Kidney (tissue), 14 donors: Measurements from ENCODE around the gene TMEM181. TPM values are rescaled to one million over a fixed set of nuclear protein-coding genes. Genes with fewer than 3 reads are reported as not detected.
"Not testable (repeated sequence)": the region's sequence is repeated elsewhere in the genome, so short reads cannot be mapped to it uniquely, and the experiment has no call there.

Source experiments
- DNase-seq, 5 donors: peaks; one replicate each; pipeline ENCODE4 v3.0.0-alpha.2; 2013 to 2020
- FAIRE-seq: peaks from 2 replicates; lab custom pipeline; 2012; peaks lifted over from hg19 to GRCh38; lab: Jason Lieb, UNC
- H3K27ac ChIP-seq, 2 donors: one replicate each; pipeline ENCODE4 v1.7.0; 2013; ENCODE audit warnings: low read depth in 2 of 2, low read length in 2 of 2, inconsistent platforms in 1 of 2
- H3K27me3 ChIP-seq: one replicate; pipeline ENCODE4 v1.7.1; 2013; ENCODE audit warnings: low read length, inconsistent platforms; ENCODE audit not compliant: control insufficient read depth, insufficient read depth
- H3K36me3 ChIP-seq, 3 donors: one replicate each; pipeline versions ENCODE4 v1.7.0 to v1.7.1; 2013; ENCODE audit warnings: low read length in 3 of 3, control low read depth in 1 of 3, inconsistent platforms in 1 of 3; ENCODE audit not compliant: insufficient read depth in 3 of 3, control insufficient read depth in 2 of 3
- H3K4me1 ChIP-seq, 3 donors: one replicate each; pipeline versions ENCODE4 v1.7.0 to v1.7.1; 2013; ENCODE audit warnings: low read length in 3 of 3, inconsistent platforms in 1 of 3, low read depth in 1 of 3; ENCODE audit not compliant: control insufficient read depth in 2 of 3, insufficient read depth in 2 of 3
- H3K4me3 ChIP-seq, 3 donors: one replicate each; pipeline versions ENCODE4 v1.7.0 to v1.8.1; 2013; ENCODE audit warnings: low read length in 3 of 3, control low read depth in 1 of 3, inconsistent platforms in 1 of 3
- H3K9ac ChIP-seq, 3 donors: one replicate each; pipeline versions ENCODE4 v1.7.0 to v1.7.1; 2013; ENCODE audit warnings: low read length in 3 of 3, control low read depth in 1 of 3, inconsistent platforms in 1 of 3
- H3K9me3 ChIP-seq, 3 donors: one replicate each; pipeline versions ENCODE4 v1.7.0 to v1.7.1; 2013; ENCODE audit warnings: low read length in 3 of 3, control low read depth in 1 of 3, inconsistent platforms in 1 of 3; ENCODE audit not compliant: control insufficient read depth in 2 of 3, insufficient read depth in 1 of 3
- CTCF ChIP-seq: IDR thresholded peaks from 3 replicates; pipeline ENCODE4 v1.5.1; 2012; ENCODE audit warnings: mild to moderate bottlenecking, moderate library complexity, borderline replicate concordance; ENCODE audit not compliant: insufficient read depth; ENCODE audit errors: extremely low read depth
- intact Hi-C: fragments of 100-400 bp; cut with DNase I; formaldehyde crosslinking; loops from one replicate; pipeline ENCODE4 v1.11.1; 2022
- polyA plus RNA-seq: library from polyadenylated mRNA; stranded (reverse); fragments of 350-450 nt; fragmentation: Illumina TruSeq; extraction: RNeasy Lipid Tissue Mini Kit (QIAGEN cat#74804); gene quantifications from one replicate; pipeline ENCODE4 v1.2.3, GENCODE V29; 2014; ENCODE audit warnings: low read depth, low replicate concordance; ENCODE audit not compliant: insufficient read depth
- total RNA-seq: library from RNA; stranded (reverse); fragmentation: NEBNext Ultra II Directional; extraction: Animal tissue kit (Norgen Biotek cat#: 25700); gene quantifications from one replicate; pipeline ENCODE4 v1.2.1, GENCODE V29; 2021
- donor health status: control.
- donor health status: control.
- donor health status: control.
- donor health status: control.
- donor health status: control.
- donor health status: DM: yes; HTN: yes; CAD: no.
- donor health status: Normal renal cell carcinoma (clear cell type).

The TMEM181 gene
- total and polyA plus RNA-seq, 2 donors from 2014 or later, result 6.9 to 19.9 TPM

DNA sequence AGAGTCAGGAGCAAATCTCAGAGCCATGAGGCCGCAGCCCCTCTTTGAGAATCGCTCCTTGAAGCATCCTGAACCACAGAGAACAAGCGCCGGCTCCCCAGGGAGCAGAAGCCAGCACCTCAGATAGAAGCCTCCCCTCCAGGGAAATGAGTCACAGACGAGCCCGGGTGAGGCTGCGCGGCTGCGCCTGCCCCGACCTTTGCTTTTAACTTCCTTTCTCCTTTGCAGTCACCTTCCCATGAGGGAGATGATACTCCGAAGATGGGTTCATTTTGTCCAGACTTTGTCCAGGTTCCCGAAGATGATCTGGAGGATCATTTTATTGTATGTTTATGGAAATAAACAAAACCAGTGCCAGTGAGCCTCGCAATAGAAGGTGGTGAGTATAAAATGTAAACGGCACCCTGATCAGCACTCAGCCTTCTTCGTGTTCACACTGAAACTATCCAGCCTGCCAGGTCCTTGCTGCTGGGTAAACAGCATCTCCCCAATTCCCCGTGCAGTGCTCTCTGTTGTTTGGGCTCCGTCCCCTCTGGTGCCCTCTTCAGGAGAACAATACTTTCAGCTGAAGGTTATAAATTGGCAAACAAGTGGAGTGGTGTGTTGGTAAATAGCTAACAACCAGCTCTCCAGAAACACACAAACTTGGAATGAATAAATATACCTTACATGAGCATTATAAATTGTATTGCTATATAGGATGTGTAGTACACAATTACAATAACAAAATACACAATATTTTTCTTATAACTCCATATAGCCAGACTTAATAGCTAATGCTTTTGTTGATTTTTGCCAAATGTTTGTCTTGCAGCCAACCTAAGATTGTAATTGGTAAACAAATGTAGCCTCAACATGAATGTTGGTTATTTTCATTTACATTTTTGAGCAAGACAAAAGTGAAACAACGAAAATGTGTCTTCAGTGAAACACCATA, 41.4 kb upstream of the TMEM181 start:
- H3K27me3 ChIP-seq, result peaks cover 3% of the 10 kb centered on the region
- no peaks in the 10 kb centered on the region for H3K9me3 ChIP-seq
- peaks cover 0 to 9% (median 5%) of the 10 kb centered on the region in 3 donors for H3K4me1 ChIP-seq
- peak overlapping the region in 2 of 3 donors; percentile 28 to 51 for H3K4me3 ChIP-seq
- DNase-seq, result peak in 3 of 5 donors; percentile 51 to 83 (median 60)
- H3K9ac ChIP-seq, result no peak overlapping the region
- H3K27ac ChIP-seq, result no peak overlapping the region
- no peak for FAIRE-seq
- TF ChIP-seq CTCF, result peak; percentile 33
- H3K36me3 ChIP-seq, result no peaks in the 10 kb centered on the region
- intact Hi-C loops, result no loop called here

GRCh38 chr6:158519300-158519699, 40.6 kb upstream of the TMEM181 start:
- Histone ChIP-seq H3K4me1 (peaks cover 0 to 9% (median 5%) of the 10 kb centered on the region in 3 donors), H3K9me3 (no peaks in the 10 kb centered on the region), H3K9ac (no peak overlapping the region), H3K27ac (no peak overlapping the region), H3K4me3 (no peak overlapping the region), H3K27me3 (peaks cover 3% of the 10 kb centered on the region), H3K36me3 (no peaks in the 10 kb centered on the region)
- intact Hi-C loops, result no loop called here
- FAIRE-seq (no peak), DNase-seq (no peak)
- no peak for TF ChIP-seq CTCF

- H3K27me3 ChIP-seq, result peaks cover 3% of the 10 kb centered on the region
- FAIRE-seq (no peak), DNase-seq (no peak)
- TF ChIP-seq CTCF, result no peak
- peaks cover 0 to 9% (median 5%) of the 10 kb centered on the region in 3 donors for H3K4me1 ChIP-seq
- H3K4me3 ChIP-seq, result no peak overlapping the region
- intact Hi-C loops, result no loop called here
- H3K9me3 ChIP-seq, result no peaks in the 10 kb centered on the region
- H3K9ac ChIP-seq, result no peak overlapping the region
- H3K36me3 ChIP-seq, result no peaks in the 10 kb centered on the region
- H3K27ac ChIP-seq, result no peak overlapping the region
Observed at GRCh38 chr6:158519761-158520160, 40.1 kb upstream of the TMEM181 start.

GRCh38 chr6:158520975-158521374, 38.9 kb upstream of the TMEM181 start:
- H3K4me3 ChIP-seq, H3K27ac ChIP-seq, H3K27me3 ChIP-seq, H3K4me1 ChIP-seq, H3K9ac ChIP-seq, intact Hi-C loops, H3K36me3 ChIP-seq, H3K9me3 ChIP-seq, DNase-seq, FAIRE-seq: not testable (repeated sequence)
